Suprapubic skin (tissue), 4 donors: Measurements from ENCODE around the gene NRDE2. TPM values are rescaled to one million over a fixed set of nuclear protein-coding genes. Genes with fewer than 3 reads are reported as not detected.

Experiments used
- DNase-seq, 2 donors: peaks; one replicate each; pipeline ENCODE4 v3.0.0-alpha.2; 2019; ENCODE audit warnings: low spot score in 2 of 2
- H3K27ac ChIP-seq: fragments of 200-600 bp; sonication (generic); one replicate; pipeline ENCODE4 v1.5.1; 2019
- H3K27me3 ChIP-seq: fragments of 200-600 bp; sonication (generic); one replicate; pipeline ENCODE4 v1.5.1; 2019
- H3K36me3 ChIP-seq: fragments of 200-600 bp; sonication (generic); one replicate; pipeline ENCODE4 v1.5.1; 2019
- H3K4me1 ChIP-seq: fragments of 200-600 bp; sonication (generic); one replicate; pipeline ENCODE4 v1.5.1; 2019
- H3K4me3 ChIP-seq: fragments of 200-600 bp; sonication (generic); one replicate; pipeline ENCODE4 v1.5.1; 2019; ENCODE audit warnings: mild to moderate bottlenecking
- H3K9me3 ChIP-seq: fragments of 200-600 bp; sonication (generic); one replicate; pipeline ENCODE4 v1.5.1; 2019
- EP300 ChIP-seq: sonication (generic); formaldehyde crosslinking; IDR thresholded peaks from one replicate; pipeline ENCODE4 v1.6.1; 2017; ENCODE audit warnings: antibody characterized with exemption
- POLR2A ChIP-seq, 2 donors: fragments of 450-650 bp; IDR thresholded peaks; one replicate each; pipeline ENCODE4 v1.6.1; 2017; ENCODE audit warnings: antibody characterized with exemption in 2 of 2, mild to moderate bottlenecking in 2 of 2, moderate library complexity in 2 of 2
- POLR2AphosphoS5 ChIP-seq, 3 donors: sonication (generic); formaldehyde crosslinking; IDR thresholded peaks; one replicate each; pipeline ENCODE4 v1.6.1; 2017; ENCODE audit warnings: antibody characterized with exemption in 3 of 3
- WGBS: methylation state at CpG from one replicate; pipeline ENCODE4 v1.1.5; 2018; 5-methylcytosine and 5-hydroxymethylcytosine counted together
- total RNA-seq, 4 donors: library from RNA; depleted of rRNA; stranded (reverse); fragments of >200 nt; gene quantifications; one replicate each; pipeline ENCODE4 v1.1.0, GENCODE V29; 2016
- TF ChIP-seq, protein P1 (sequence below), 2 donors: fragments of 200-600 bp in 1 of 2; fragments of 450-650 bp in 1 of 2; sonication (generic) in 1 of 2; IDR thresholded peaks; one replicate each; pipeline ENCODE4 v1.5.1; 2016 to 2019; ENCODE audit warnings: antibody characterized with exemption in 2 of 2, mild to moderate bottlenecking in 1 of 2, moderate library complexity in 1 of 2

The NRDE2 gene
- total RNA-seq, 4 donors from 2014 or later, result 8.8 to 22.4 (median 14.6) TPM

DNA sequence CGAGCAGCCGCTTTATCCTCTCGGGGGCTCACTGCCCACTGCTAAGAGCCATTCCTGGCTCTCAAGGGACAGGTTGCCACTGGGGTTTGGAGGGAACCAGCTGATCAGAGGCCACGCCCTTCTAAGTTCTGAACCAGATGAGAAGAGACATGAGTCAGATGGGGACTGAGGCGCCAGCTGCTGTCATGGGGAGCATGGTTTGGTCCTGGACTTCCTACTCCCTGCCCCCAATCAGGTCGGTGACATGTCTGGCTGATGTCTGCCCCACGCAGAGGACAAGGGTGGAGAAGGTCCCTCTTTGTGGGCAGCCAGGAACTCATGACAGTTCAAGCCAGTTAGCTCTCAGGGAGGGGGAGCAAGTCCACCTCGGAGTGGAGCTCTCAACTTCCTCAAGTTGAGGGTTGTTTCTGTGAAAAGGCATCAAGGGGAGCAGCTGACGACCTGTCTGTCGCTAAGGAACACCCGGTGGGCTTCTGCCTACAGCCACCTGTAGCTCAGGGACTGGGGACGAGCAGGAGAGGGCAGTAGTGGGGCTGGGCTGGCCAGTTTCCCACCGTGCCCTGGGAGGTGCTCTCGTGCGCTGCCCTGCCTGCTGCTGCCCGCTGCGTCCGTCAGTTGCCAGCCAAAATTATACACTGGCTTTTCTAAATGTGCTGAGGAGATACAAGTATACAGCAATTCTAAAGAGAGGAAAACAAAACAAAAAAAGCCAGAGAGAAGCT lies 54.9 kb downstream of the NRDE2 start:
- Histone ChIP-seq H3K27me3 (no peaks in the 10 kb centered on the region), H3K4me1 (peaks cover 5% of the 10 kb centered on the region), H3K4me3 (no peak overlapping the region), H3K36me3 (peaks cover 60% of the 10 kb centered on the region), H3K9me3 (no peaks in the 10 kb centered on the region), H3K27ac (no peak overlapping the region)
- DNase-seq, result no peak
- 84% methylated on average over 16 of the region's 18 CpGs for WGBS
- TF ChIP-seq POLR2A (IDR thresholded peaks at IDR 0.05) (no peak), POLR2AphosphoS5 (IDR thresholded peaks at IDR 0.05) (no peak), EP300 (no peak)
- TF ChIP-seq, protein P1, sequence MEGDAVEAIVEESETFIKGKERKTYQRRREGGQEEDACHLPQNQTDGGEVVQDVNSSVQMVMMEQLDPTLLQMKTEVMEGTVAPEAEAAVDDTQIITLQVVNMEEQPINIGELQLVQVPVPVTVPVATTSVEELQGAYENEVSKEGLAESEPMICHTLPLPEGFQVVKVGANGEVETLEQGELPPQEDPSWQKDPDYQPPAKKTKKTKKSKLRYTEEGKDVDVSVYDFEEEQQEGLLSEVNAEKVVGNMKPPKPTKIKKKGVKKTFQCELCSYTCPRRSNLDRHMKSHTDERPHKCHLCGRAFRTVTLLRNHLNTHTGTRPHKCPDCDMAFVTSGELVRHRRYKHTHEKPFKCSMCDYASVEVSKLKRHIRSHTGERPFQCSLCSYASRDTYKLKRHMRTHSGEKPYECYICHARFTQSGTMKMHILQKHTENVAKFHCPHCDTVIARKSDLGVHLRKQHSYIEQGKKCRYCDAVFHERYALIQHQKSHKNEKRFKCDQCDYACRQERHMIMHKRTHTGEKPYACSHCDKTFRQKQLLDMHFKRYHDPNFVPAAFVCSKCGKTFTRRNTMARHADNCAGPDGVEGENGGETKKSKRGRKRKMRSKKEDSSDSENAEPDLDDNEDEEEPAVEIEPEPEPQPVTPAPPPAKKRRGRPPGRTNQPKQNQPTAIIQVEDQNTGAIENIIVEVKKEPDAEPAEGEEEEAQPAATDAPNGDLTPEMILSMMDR (IDR thresholded peaks at IDR 0.05), result no peak

DNA sequence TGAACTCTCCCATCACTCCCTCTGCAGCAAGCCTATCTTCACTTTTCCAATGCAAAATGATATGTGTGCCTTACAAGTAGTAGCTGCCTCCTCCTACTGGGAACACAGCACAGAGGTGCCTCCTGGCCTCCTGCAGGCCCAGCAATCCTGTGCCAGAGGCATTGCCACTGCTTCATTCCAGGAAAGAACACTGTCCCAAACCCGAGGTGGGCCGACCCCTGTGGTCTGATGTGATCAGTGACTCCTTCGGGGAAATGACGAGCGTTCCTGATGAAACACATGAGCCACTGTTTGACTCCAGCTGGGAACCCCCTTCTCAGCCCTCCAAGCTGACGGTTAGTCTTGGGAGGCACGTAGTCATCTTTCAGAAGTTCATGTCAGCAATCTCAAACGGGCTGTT lies 55.9 kb downstream of the NRDE2 start:
- no peak overlapping the region for H3K4me3 ChIP-seq
- no peaks in the 10 kb centered on the region for H3K9me3 ChIP-seq
- peaks cover 60% of the 10 kb centered on the region for H3K36me3 ChIP-seq
- no peak for DNase-seq
- H3K4me1 ChIP-seq, result peaks cover 5% of the 10 kb centered on the region
- WGBS, result 76% methylated on average over 8 of the region's 8 CpGs
- no peaks in the 10 kb centered on the region for H3K27me3 ChIP-seq
- no peak for TF ChIP-seq POLR2A (IDR thresholded peaks at IDR 0.05)
- TF ChIP-seq, protein P1 (IDR thresholded peaks at IDR 0.05), result no peak
- no peak for TF ChIP-seq POLR2AphosphoS5 (IDR thresholded peaks at IDR 0.05)
- no peak for TF ChIP-seq EP300
- H3K27ac ChIP-seq, result no peak overlapping the region

DNA sequence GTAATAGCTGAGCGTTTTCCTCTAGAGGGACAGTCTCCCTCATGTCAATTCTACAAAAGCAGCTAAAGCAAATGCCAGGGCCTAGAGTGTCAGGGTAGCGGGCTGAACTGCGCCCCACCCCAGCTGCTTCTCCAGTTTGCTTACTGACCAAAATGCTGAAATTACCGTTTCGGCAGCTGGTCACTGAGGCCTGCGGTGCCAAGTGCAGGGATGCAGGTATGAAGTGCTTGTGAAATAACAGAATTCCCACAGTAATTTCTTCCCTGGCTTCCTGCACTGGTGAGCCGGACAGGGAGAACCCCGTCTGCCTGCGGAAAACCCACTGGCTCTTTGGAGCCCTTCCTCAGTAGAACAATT lies 56.3 kb downstream of the NRDE2 start:
- Histone ChIP-seq H3K27me3 (no peaks in the 10 kb centered on the region), H3K4me3 (no peak overlapping the region), H3K27ac (no peak overlapping the region), H3K36me3 (peaks cover 60% of the 10 kb centered on the region), H3K4me1 (peaks cover 5% of the 10 kb centered on the region), H3K9me3 (no peaks in the 10 kb centered on the region)
- no peak for TF ChIP-seq POLR2AphosphoS5 (IDR thresholded peaks at IDR 0.05)
- TF ChIP-seq EP300, result no peak
- TF ChIP-seq, protein P1 (IDR thresholded peaks at IDR 0.05), result no peak
- no peak for TF ChIP-seq POLR2A (IDR thresholded peaks at IDR 0.05)
- WGBS, result 82% methylated on average over 6 of the region's 9 CpGs
- DNase-seq, result no peak

DNA sequence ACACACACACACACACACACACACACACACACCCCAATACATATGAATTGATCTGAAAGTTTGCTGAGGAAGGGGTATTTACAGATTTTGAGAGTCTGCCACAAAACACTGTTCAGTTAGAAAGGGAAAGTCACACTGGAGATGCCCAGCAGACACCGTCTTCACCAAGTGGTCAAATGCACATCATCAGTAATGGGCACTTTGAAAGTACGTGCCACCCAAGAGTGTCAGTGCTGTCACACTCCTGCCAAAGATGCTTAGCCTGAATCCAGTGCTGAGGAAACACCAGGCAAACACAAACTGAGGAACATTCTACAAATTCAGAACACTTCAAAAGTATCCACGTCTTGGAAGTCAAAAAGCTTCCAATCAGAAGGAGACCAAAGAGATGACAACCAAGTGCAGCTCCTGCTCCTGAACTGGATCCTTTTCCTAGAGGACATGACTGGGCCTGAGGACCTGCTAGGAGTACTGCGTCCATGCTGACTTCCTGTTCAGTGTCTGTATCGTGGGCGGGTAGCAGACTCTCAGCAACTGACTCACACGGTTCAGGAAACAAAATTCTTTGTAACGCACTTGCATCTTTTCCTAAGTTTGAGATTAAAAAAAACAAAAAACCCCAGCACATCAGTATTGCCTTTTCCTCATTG lies 56.8 kb downstream of the NRDE2 start:
- Histone ChIP-seq H3K27me3 (no peaks in the 10 kb centered on the region), H3K4me3 (no peak overlapping the region), H3K4me1 (peaks cover 5% of the 10 kb centered on the region), H3K36me3 (peaks cover 61% of the 10 kb centered on the region), H3K9me3 (no peaks in the 10 kb centered on the region), H3K27ac (no peak overlapping the region)
- 53% methylated on average over 8 of the region's 8 CpGs for WGBS
- TF ChIP-seq POLR2AphosphoS5 (IDR thresholded peaks at IDR 0.05) (no peak), EP300 (no peak), POLR2A (IDR thresholded peaks at IDR 0.05) (no peak)
- TF ChIP-seq, protein P1 (IDR thresholded peaks at IDR 0.05), result no peak
- DNase-seq, result no peak

DNA sequence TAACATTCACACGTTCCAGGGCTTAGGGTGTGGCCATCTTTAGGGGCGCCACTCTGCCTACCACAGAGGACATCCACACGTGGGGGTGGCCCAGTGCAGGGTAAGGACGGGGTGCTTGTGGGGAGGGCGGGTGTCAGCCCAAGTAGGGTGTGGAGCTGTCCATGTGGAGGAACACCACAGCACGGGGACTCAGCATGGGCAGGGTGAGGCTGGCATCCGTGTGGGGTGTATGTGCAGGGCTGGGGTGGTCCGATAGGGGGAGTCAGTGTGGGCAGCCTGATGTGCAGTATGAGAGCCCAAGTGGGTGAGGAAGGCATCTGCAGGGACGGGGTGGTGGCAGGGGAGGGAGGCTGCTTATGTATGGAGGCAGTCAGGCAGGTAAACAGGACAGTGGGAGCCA lies 57.7 kb downstream of the NRDE2 start:
- no peak overlapping the region for H3K27ac ChIP-seq
- peaks cover 61% of the 10 kb centered on the region for H3K36me3 ChIP-seq
- H3K4me1 ChIP-seq, result peaks cover 5% of the 10 kb centered on the region
- DNase-seq, result no peak
- no peak overlapping the region for H3K4me3 ChIP-seq
- WGBS, result 63% methylated on average over 9 of the region's 9 CpGs
- no peak for TF ChIP-seq POLR2AphosphoS5 (IDR thresholded peaks at IDR 0.05)
- TF ChIP-seq, protein P1 (IDR thresholded peaks at IDR 0.05), result no peak
- no peak for TF ChIP-seq EP300
- H3K9me3 ChIP-seq, result no peaks in the 10 kb centered on the region
- no peaks in the 10 kb centered on the region for H3K27me3 ChIP-seq
